ENCODE data around the gene TTC21A. TPM values are rescaled to one million over a fixed set of nuclear protein-coding genes. Genes with fewer than 3 reads are reported as not detected.

Gene TTC21A
- total RNA-seq, 1 experiment from 2014 or later, result 1.2 TPM

- Histone ChIP-seq H3K27me3 (ENCODE audit: low read length) (no peaks in the 10 kb centered on the region), H3K79me2 (ENCODE audit: low read length) (peaks cover 42% of the 10 kb centered on the region), H3K9me3 (ENCODE audit: low read length) (no peaks in the 10 kb centered on the region), H3K27ac (ENCODE audit: low read length) (no peak overlapping the region), H3K4me2 (ENCODE audit: low read length) (no peak overlapping the region), H3K9ac (ENCODE audit: low read length) (no peak overlapping the region), H3F3A (ENCODE audit: low read length, unreplicated experiment) (no peaks in the 10 kb centered on the region), H3K9me2 (replicated peaks; ENCODE audit: low read length) (no peaks in the 10 kb centered on the region), H3K4me3 (ENCODE audit: low read length) (no peak overlapping the region), H2AFZ (ENCODE audit: low read length) (no peak overlapping the region), H3K36me3 (ENCODE audit: low read depth, low read length) (peaks cover 11% of the 10 kb centered on the region; the same call in 1 of the 2 replicates), H3K4me1 (ENCODE audit: insufficient read depth, low read length) (peaks cover 24% of the 10 kb centered on the region), H4K20me1 (ENCODE audit: low read length) (peaks cover 19% of the 10 kb centered on the region; the same call in 1 of the 2 replicates)
- no TSS peak for BruUV-seq (replicated peaks)
- POLR2A ChIA-PET (ENCODE audit: unreplicated experiment), result no interaction called here
- CTCF ChIA-PET, result no interaction called here
- TF ChIP-seq EZH2phosphoT487 (IDR thresholded peaks at IDR 0.05; ENCODE audit: borderline replicate concordance, low read length) (no peak), EZH2 (IDR thresholded peaks at IDR 0.05; ENCODE audit: low read length, unreplicated experiment) (no peak), CTCF (conservative IDR thresholded peaks at IDR 0.05; ENCODE audit: low read depth, low read length) (no peak)
- no peak for ATAC-seq
- no peak for DNase-seq
- intact Hi-C loops (cut with micrococcal nuclease), result no loop called here
These were observed 3.5 kb upstream of the TTC21A start for GRCh38 chr3:39103791-39104552.

GRCh38 chr3:39104961-39105686 lies 2.4 kb upstream of the TTC21A start:
- peak; percentile 32 for DNase-seq
- H3K9ac ChIP-seq (ENCODE audit: low read length), result no peak overlapping the region
- H3K79me2 ChIP-seq (ENCODE audit: low read length), result peaks cover 42% of the 10 kb centered on the region
- no TSS peak for BruUV-seq (replicated peaks)
- CTCF ChIA-PET, result no interaction called here
- H3K27ac ChIP-seq (ENCODE audit: low read length), result no peak overlapping the region
- H3F3A ChIP-seq (ENCODE audit: low read length, unreplicated experiment), result no peaks in the 10 kb centered on the region
- H3K27me3 ChIP-seq (ENCODE audit: low read length), result no peaks in the 10 kb centered on the region
- H3K9me3 ChIP-seq (ENCODE audit: low read length), result no peaks in the 10 kb centered on the region
- no peak for ATAC-seq
- peaks cover under 1% of the 10 kb centered on the region; the same call in 1 of the 2 replicates for H3K36me3 ChIP-seq (ENCODE audit: low read depth, low read length)
- TF ChIP-seq EZH2 (IDR thresholded peaks at IDR 0.05; ENCODE audit: low read length, unreplicated experiment) (no peak), EZH2phosphoT487 (IDR thresholded peaks at IDR 0.05; ENCODE audit: borderline replicate concordance, low read length) (no peak), CTCF (conservative IDR thresholded peaks at IDR 0.05; ENCODE audit: low read depth, low read length) (no peak)
- no peaks in the 10 kb centered on the region for H3K9me2 ChIP-seq (replicated peaks; ENCODE audit: low read length)
- H3K4me2 ChIP-seq (ENCODE audit: low read length), result peak overlapping the region; percentile 99
- POLR2A ChIA-PET (ENCODE audit: unreplicated experiment), result no interaction called here
- no peak overlapping the region for H2AFZ ChIP-seq (ENCODE audit: low read length)
- H3K4me3 ChIP-seq (ENCODE audit: low read length), result no peak overlapping the region
- H4K20me1 ChIP-seq (ENCODE audit: low read length), result peaks cover 19% of the 10 kb centered on the region; the same call in 1 of the 2 replicates
- peaks cover 24% of the 10 kb centered on the region for H3K4me1 ChIP-seq (ENCODE audit: insufficient read depth, low read length)
- intact Hi-C loops (cut with micrococcal nuclease), result no loop called here
